Measurements from ENCODE around the gene OR2W3.
A peak's percentile ranks its signal among the peaks of the same experiment; 100 is the strongest.

Gene OR2W3

GRCh38 chr1:247919952-247920351, 24.6 kb downstream of the OR2W3 start, which contains the start of gene OR2T8:
Gene OR2T8, plus strand, starts transcription at chr1:247920252. Its CDS starts 766 bp downstream, at chr1:247921018.
- no peak for DNase-seq (ENCODE audit: low spot score)

- no peak for DNase-seq (ENCODE audit: low spot score)
Observed at GRCh38 chr1:247923941-247924340, 28.6 kb downstream of the OR2W3 start.

GRCh38 chr1:247924868-247925267, 29.5 kb downstream of the OR2W3 start, which contains the start of gene OR2AJ1:
Gene OR2AJ1, plus strand, starts transcription at chr1:247924889. Its CDS starts 8,880 bp downstream, at chr1:247933769.
- DNase-seq (ENCODE audit: low spot score): no peak

- no peak for DNase-seq (ENCODE audit: low spot score)
Observed at GRCh38 chr1:247933989-247934388, 38.6 kb downstream of the OR2W3 start.

GRCh38 chr1:247935781-247936180, 40.4 kb downstream of the OR2W3 start:
- DNase-seq (ENCODE audit: low spot score): no peak

- no peak for DNase-seq (ENCODE audit: low spot score)
Observed at GRCh38 chr1:247936415-247936814, 41.0 kb downstream of the OR2W3 start.

GRCh38 chr1:247936965-247937734, 41.8 kb downstream of the OR2W3 start:
- DNase-seq (ENCODE audit: low spot score): peak; percentile 74

- DNase-seq (ENCODE audit: low spot score): no peak
Observed at GRCh38 chr1:247942624-247943023, 47.2 kb downstream of the OR2W3 start.

Measured in putamen (tissue), 1 donor.